GM18858 (cell line): Measurements from ENCODE around the gene EVI5L.
"Not testable (repeated sequence)": the region's sequence is repeated elsewhere in the genome, so short reads cannot be mapped to it uniquely, and the experiment has no call there.

Experiments
- ATAC-seq: cut with Tn5 transposase; IDR thresholded peaks from one replicate; pipeline ENCODE4 v1.9.1; 2021; ENCODE audit not compliant: unreplicated experiment

Gene EVI5L

DNA sequence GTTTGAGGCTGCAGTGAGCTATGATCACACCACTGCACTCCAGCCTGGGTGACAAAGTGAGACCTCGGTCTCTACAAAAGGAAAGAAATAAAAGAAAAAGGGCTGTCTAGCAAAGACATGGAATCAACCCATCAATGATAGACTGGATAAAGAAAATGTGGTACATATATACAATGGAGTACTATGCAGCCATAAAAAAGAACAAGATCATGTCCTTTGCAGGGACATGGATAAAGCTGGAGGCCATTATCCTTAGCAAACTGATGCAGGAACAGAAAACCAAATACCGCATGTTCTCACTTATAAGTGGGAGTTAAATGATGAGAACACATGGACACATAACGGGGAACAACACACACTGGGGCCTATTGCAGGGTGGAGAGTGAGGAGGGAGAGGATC, 14.0 kb upstream of the EVI5L start:
- ATAC-seq: not testable (repeated sequence)

DNA sequence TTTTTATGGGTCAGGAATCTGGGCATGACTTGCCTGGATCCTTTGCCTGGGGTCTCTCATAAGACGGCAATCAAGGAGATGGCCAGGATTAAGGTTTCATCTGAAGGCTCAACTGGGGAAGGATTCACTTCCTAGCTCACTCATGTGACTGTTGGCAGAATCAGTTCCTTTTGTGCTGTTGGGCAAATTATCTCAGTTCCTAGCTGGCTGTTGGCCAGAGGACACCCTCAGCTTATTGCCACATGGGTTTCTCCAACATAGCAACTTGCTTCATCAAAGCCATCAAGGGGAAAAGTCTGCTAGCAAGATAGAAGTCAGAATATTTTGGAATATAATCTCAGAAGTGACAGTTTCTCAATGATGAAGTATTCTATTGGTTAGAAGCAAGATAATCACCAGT, 12.2 kb upstream of the EVI5L start:
- no peak for ATAC-seq

DNA sequence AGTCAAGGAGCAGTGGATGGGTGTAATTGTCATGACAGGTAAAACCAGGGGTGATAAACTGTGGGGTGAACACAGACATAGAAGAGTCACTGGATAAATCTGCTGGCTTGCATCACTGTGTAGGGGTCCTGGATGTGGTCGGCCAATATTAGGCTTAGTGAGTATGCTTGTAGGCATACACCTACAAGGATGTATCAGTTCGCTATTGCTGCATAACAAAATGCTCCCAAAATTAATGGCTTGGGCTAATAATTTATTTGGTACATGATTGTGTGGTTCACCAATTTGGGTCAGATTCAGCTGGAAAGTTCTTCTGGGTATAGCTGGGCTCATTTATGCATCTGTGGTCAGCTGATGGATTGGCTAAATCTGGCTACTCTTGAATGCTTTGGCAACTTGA, 11.2 kb upstream of the EVI5L start:
- ATAC-seq: no peak

DNA sequence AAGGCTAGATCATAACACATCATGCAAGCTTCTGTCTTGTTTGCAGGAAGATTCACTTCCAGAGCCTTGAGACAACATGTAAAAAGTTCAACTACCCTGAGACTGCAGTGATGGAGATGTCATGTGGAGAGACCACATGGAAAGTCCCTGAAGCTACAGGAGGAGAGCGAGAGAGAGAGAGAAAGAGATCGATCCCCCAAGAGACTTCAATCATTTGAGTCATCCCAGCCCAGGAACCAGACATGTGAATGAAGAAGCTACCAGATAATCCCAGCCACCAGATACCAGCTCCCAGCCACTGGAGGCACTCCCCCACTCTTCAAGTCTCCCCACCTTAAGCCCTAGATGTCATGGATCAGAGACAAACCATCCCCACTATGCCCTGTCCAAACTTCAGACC, 10.7 kb upstream of the EVI5L start:
- ATAC-seq: no peak

DNA sequence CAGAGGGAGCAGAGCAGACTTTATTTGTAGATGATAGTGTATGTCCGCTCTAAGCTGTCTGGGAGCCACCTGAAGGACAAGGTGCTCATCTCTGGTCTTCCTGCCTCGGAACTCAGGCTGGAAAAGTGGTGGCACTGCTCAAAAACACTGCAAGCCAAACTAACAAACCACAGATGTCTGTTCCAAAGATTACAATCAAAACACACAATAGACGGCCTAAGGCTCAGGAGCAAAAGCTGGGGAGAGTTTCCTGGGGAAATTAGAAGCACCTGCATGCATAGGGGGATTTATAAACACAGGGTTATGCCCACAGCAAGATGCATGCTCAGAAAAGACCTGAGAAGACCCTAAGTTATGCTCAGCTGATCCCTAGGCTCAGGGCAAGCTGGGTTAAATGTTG, 9.4 kb upstream of the EVI5L start:
- ATAC-seq: no peak

DNA sequence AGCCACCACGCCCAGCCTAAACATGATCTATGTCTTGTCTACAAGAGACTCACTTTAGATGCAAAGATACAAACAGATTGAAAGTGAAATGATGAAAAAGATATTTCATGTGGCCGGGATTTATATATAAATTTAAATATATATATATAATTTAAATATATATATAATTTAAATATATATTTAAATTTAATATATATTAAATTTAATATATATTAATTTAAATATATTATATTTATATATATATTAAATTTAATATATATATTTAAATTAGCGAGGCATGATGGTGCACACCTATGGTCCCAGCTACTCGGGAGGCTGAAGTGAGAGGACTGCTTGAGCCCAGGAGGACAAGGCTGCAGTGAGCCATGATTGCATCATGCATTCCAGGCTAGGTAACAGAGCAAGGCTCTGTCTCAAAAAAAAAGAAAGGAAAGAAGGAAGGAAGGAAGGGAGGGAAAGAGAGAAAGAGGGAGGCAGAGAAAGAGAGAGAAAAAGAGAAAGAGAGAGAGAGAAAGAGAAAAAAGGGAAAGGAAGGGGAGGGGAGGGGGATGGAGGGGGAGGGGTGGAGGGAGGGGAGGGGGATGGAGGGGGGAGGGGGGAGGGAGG, 7.0 kb upstream of the EVI5L start:
- ATAC-seq: no peak

DNA sequence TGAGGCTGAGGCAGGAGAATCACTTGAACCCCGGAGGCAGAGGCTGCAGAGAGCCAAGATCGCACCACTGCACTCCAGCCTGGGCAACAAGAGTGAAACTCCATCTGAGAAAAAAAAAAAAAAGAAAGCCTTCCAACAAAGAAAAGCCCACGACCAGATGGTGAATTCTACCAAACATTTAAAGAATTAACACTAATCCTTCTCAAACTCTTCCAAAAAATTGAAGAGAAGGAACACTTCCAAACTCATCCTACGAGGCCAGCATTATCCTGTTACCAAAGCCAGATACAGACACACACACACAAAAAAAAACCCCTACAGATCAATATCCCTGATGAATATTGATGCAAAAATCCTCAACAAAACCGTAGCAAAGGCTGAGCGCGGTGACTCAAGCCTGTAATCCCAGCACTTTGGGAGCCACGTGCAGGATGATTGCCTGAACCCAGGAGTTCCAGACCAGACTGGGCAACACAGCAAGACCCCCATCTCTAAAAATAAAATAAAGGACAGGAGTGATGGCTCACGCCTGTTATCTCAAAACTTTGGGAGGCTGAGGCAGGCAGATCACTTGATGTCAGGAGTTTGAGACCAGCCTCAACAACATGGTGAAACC, 6.2 kb upstream of the EVI5L start:
- no peak for ATAC-seq

DNA sequence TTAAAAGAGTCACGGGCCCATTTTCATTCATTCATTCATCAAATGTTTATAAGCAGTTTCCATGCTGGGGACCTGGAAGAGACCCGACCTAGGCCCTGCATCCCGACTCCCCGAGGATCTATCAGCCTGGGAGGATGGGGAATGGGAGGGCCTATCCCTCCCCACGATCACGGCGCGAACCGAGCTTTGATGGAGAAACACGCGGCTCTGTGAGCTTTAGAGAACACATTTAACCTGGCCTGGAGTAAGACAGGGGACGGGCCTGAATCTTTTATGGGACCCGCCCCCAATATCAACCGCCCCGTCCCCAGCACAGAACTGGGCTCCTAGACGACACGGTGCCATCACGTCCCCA, 875 bp upstream of the EVI5L start:
- ATAC-seq: no peak

DNA sequence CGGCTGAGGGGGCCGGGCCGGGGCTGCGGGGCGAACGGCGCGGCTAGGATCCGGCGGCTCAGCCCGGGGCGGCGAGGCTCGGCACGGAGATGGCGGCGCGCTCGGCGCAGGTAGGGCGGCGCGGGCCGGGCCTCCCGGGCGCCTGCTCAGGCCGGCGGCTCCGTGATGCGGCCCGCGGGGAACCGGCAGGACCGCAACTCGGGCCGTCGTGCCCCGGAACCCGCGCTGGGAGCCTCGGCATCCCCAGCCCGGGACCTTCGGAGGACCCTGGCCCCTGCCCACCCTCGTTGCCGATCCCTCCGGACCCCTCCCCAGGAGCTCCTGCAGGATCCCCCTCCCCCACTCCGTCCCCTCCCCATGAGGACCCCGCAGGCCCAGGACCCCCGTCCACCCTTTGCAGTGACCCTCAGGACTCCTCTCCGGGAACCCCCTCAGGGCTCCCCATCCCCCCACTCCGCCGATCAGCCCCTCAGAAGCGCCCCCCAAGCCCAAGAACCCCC, 304 bp downstream of the EVI5L start:
- ATAC-seq: no peak

DNA sequence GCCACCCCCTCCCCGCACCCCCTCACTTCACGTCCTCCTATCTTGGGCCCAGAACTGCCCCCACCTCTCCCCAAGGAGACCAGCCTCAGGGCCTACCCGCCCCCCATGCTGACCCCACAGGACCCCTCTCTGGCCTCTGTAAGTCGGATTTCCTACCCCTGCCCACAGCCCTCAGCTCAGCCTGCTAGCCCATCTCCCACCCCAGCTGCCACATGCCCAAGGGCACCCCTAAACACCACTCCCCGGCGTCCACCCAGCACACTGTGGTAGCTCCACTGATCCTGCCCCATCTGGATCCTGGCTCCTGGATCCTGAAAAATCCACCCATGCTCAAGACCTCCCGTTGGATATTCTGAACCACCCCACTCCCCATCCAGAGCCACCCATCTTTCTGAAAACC, 805 bp downstream of the EVI5L start:
- ATAC-seq: no peak

DNA sequence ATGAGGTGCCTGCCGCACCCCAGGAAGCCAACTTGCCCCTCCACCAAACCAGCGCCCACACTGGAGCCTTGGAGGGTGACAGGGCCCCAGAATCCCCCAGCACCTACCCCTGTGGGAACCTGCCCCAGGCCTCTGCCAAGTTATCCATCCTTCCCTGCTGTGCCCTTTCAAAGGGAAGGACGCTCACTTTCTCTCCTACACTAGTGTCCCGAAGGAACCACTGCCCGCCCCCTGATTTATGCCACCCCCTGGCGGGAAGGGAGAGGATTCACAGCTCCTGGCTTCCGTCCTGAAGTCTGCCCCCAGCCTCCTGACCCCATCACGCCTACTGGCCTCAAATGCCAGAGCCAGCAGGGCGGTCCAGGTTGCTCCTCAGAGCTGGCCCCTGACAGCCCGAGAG, 1.4 kb downstream of the EVI5L start:
- ATAC-seq: no peak

DNA sequence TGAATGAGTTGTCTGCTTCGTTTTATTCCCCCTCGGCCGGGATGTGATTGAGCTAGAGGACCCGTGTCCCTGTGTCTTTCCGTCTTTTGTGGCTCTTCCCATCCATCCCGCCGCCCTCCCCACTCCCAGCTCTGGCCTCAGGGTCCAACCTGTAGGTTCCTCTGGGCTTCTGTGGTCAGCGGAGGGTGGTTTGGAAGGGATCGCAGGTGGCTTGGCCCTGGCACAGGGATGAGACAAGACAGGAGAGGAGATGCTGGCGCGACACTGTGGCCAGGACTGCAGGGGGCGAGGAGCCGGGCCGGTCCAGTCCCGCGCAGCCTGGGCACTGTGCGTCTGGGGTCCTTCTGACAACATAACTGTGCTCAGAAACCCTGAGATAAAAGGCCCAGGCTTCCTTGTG, 2.0 kb downstream of the EVI5L start:
- ATAC-seq: no peak

DNA sequence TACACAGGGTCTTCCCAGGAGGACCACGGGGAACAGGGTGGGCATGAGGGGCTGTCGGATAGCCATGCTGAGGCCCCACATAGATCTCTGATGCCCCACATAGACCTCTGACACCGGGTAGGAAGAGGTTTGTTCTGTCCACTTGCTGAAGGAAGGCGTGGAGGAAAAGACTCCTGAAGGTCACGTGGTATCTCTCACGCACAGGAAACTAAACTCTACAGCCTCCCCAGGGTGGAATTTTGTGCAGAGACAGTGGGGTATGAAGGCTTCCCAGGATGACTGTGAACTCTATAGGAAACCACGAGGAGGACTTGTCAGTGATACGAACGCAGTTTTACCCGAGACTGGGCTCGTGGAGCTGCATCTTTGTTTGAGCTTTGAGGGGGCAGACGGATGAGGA, 2.8 kb downstream of the EVI5L start:
- no peak for ATAC-seq

DNA sequence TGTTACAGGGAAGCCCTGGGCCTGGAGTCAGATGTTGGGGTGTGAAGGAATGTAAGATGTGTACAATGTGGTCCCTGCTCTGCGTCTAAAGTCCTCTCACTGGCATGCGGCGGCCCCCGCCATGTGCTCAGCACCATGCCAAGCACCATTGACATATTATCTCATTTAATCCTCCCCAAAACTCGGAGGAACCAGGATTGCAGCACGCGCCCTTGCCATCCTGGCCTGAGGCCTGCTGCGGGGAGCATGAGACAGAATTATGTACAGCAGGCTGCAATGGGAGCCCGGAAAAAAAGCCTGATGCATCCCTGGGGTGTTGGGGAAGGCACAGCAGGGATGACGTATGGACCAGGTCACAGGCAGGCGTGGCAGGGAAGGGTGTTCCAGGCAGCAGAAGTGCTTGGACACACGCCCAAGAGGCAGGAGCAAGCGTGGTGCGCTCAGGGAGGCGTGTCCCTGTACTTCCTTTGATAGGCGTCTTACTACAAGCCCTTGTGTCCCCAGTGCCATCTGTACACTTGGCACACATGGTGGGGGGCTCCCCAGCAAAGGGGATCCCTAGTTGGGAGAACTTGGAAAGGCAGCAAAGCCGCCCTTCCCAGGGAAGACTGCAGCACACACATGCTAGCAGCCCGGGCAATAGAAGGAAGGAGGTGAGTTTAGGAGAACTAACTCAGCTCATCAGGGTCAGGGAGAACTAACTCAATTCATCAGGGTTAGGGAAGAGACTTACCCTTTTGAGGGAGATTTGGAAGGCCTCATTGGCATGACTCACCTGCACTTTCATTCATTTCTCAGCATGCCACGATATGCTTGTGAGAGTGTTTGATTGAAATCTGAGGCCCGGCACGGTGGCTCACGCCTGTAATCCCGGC, 3.4 kb downstream of the EVI5L start:
- no peak for ATAC-seq

DNA sequence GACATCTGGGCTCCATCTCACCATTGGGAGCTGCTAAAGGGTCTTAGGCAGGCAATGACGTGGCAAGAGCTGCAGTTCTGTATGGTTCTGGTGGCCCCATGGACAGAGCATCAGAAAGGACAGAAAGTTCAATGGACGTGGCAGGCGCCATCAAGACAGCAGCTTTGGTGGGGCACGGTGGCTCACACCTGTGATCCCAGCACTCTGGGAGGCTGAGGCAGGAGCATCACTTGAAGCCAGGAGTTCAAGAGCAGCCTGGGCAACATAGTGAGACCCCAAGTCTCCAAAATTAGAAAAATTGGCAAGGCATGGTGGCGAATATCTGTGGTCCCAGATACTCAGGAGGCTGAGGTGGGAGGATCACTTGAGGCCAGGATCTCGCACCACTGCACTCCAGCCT, 9.5 kb downstream of the EVI5L start:
- ATAC-seq: no peak

DNA sequence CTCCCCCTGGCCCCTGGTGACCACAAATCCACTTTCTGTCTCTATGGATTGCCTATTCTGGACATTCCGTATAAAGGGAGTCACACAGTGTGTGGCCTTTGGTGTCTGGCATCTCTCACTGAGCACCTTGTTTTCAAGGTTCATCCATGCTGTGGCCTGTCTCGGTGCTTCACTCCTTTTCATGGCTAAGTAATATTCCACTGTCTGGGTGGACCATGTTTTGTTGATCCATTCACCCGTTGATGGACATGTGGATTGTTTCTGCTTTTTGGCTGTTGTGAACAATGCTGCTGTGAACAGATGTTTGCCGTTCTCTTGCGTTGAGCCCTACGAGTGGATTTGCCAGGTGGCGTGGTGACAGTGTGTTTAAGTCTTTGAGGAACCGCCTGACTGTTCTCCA, 10.6 kb downstream of the EVI5L start:
- no peak for ATAC-seq

DNA sequence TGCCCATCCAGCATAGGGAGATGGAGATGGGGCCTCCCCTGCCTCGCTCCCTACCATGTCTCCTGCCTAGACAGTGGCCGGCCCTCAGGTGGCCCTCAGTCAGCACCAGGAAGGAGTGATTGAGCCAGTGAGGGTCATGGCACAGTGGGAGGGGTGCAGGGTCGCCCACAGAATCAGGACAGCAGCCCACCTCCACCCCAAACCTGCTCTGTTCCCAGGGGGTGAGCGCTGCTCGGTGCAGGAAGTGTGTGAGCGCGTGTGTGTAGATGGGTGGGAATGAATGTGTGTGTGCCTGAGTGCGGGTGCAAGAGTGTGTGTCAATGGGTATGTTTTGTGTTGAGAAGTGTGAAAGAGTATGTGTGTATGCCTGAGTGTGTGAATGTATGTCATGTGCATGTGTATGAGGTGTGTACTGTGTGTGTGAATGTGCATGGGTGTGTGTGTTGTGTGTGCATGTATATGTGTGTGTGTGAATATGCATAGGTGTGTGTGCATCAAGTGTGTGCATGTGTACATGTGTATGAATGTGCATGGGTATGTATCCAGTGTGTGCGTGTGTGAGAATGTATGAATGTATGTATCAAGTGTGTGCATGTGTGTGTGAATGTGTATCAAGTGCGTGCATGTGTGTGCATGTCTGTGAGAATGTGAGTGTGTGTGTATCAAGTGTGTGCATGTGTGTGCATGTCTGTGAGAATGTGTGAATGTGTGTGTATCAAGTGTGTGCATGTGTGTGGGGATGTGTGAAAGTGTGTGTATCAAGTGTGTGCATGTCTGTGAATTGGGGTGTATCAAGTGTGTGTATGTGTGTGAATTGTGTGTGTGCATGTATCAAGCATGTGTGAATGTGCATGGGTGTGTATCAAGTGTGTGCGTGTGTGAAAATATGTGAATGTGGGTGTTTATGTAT, 12.0 kb downstream of the EVI5L start:
- no peak for ATAC-seq

DNA sequence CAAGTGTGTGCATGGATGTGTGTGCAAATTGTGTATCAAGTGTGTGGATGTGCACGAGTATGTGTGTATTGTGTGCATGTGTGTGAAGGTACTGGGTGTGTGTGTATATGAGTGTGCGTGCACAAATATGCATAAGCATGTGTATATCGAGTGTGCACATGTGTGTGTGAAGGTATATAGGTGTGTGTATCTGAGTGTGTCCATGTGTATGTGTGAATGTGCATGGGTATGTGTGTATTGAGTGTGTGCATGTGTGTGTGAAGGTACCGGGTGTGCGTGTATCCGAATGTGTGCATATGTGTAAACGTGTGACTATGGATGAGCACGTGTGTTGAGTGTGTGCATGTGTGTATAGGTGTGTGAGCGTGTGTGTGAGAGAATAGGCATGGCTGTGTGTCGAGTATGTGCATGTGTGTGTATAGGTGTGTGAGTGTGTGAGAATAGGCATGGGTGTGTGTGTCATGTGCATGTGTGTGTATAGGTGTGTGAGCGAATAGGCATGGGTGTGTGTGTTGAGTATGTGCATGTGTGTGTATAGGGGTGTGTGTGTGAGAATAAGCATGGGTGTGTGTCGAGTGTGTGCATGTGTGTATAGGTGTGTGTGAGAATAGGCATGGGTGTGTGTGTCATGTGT, 12.8 kb downstream of the EVI5L start:
- ATAC-seq: no peak

DNA sequence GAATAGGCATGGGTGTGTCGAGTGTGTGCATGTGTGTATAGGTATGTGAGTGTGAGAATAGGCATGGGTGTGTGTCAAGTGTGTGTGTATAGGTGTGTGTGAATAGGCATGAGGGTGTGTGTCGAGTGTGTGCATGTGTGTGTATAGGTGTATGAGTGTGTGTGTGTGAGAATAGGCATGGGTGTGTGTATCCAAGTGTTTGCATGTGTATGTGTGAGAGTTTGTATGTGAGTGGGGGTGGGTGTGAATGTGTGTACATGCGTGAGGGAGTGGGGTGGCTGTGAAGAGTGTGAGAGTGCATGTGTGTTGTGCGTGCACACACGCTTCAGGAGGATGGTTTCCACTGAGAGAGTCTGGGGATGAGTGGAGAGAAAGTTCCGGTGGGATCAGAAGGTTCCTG, 13.5 kb downstream of the EVI5L start:
- no peak for ATAC-seq

DNA sequence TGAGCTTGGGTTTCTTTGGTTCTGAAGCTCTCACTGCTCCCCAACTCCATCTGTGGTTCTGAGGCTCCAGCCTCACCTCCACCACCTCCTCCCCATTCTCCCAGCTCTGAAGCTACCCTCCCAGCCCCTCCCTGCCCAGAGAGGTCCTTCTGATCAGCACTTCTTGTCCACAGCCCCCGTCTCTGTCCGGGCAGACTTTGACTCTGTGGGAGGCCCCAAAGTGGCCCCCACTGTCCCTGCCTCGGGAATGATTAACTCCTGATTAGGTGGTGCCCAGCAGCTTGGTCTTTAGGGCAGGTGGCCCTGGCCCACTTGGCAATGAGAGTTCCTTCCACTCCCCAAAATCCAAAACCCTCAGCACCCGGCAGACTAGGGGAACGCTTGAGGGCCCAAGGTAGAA, 14.4 kb downstream of the EVI5L start:
- ATAC-seq: no peak

DNA sequence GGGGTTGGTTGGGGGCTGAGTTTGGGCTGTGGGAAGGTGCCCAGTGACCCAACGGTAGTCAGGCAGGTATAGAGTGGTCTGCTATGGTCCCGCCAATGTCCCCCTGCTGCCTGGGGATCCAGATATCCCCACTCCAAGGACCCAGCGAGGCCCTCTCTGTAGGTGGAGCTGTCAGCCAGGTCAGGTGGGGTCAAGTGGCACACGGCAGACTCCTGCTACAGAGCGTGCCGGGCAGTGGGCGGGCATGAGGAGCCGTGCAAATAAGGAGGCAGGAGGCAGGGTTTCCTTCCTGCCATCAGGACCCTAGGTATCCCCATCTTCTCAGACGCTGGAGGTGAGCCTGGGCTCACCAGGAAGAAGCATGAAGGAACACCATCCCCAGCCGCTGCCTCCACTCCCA, 14.9 kb downstream of the EVI5L start:
- no peak for ATAC-seq
